Activated naive CD4-positive, alpha-beta T cell treated with anti-CD3 and anti-CD28 coated beads, Interleukin-2, amount 50 U/mL, for 24 hours (primary cell): ENCODE data around the gene PACRG.

Source experiments
- H3K27ac Mint-ChIP-seq: one replicate; pipeline ENCODE4 v1.8.0; 2021; ENCODE audit warnings: mild to moderate bottlenecking, mixed read lengths
- H3K27me3 Mint-ChIP-seq: one replicate; pipeline ENCODE4 v1.8.0; 2021; ENCODE audit warnings: mixed read lengths
- H3K36me3 Mint-ChIP-seq: one replicate; pipeline ENCODE4 v1.8.0; 2021; ENCODE audit warnings: mixed read lengths
- H3K4me1 Mint-ChIP-seq: one replicate; pipeline ENCODE4 v1.8.0; 2021; ENCODE audit warnings: mixed read lengths
- H3K4me3 Mint-ChIP-seq: one replicate; pipeline ENCODE4 v1.8.0; 2021; ENCODE audit warnings: mild to moderate bottlenecking, mixed read lengths
- H3K9me3 Mint-ChIP-seq: one replicate; pipeline ENCODE4 v1.8.0; 2021; ENCODE audit warnings: mixed read lengths

PACRG gene

GRCh38 chr6:163147994-163148393 is 420.2 kb downstream of the PACRG start:
- no peaks in the 10 kb centered on the region for H3K4me1 Mint-ChIP-seq

GRCh38 chr6:163148451-163149278 is 420.9 kb downstream of the PACRG start:
- Mint-ChIP-seq H3K4me3 (no peak overlapping the region), H3K36me3 (no peaks in the 10 kb centered on the region), H3K9me3 (no peaks in the 10 kb centered on the region), H3K4me1 (no peaks in the 10 kb centered on the region), H3K27me3 (peaks cover 10% of the 10 kb centered on the region), H3K27ac (no peak overlapping the region)

More at GRCh38 chr6:163147994-163148393, 420.2 kb downstream of the PACRG start:
- no peaks in the 10 kb centered on the region for H3K9me3 Mint-ChIP-seq
- no peak overlapping the region for H3K27ac Mint-ChIP-seq
- H3K4me3 Mint-ChIP-seq, result no peak overlapping the region
- H3K27me3 Mint-ChIP-seq, result peaks cover 9% of the 10 kb centered on the region
- no peaks in the 10 kb centered on the region for H3K36me3 Mint-ChIP-seq

GRCh38 chr6:163149279-163149848 is 421.6 kb downstream of the PACRG start:
- peaks cover 10% of the 10 kb centered on the region for H3K27me3 Mint-ChIP-seq
- no peaks in the 10 kb centered on the region for H3K9me3 Mint-ChIP-seq
- H3K27ac Mint-ChIP-seq, result no peak overlapping the region
- H3K4me3 Mint-ChIP-seq, result no peak overlapping the region
- no peaks in the 10 kb centered on the region for H3K4me1 Mint-ChIP-seq
- no peaks in the 10 kb centered on the region for H3K36me3 Mint-ChIP-seq

- Mint-ChIP-seq H3K36me3 (no peaks in the 10 kb centered on the region), H3K27ac (no peak overlapping the region)
Measured at GRCh38 chr6:163151212-163151611, 423.4 kb downstream of the PACRG start.

GRCh38 chr6:163152701-163153100 is 424.9 kb downstream of the PACRG start:
- H3K27me3 Mint-ChIP-seq, result peaks cover 10% of the 10 kb centered on the region
- H3K27ac Mint-ChIP-seq, result no peak overlapping the region
- no peaks in the 10 kb centered on the region for H3K9me3 Mint-ChIP-seq
- no peaks in the 10 kb centered on the region for H3K4me1 Mint-ChIP-seq
- H3K4me3 Mint-ChIP-seq, result no peak overlapping the region
- no peaks in the 10 kb centered on the region for H3K36me3 Mint-ChIP-seq

More at GRCh38 chr6:163151212-163151611, 423.4 kb downstream of the PACRG start:
- no peak overlapping the region for H3K4me3 Mint-ChIP-seq
- H3K27me3 Mint-ChIP-seq, result peaks cover 10% of the 10 kb centered on the region
- no peaks in the 10 kb centered on the region for H3K9me3 Mint-ChIP-seq
- H3K4me1 Mint-ChIP-seq, result no peaks in the 10 kb centered on the region

GRCh38 chr6:163159110-163159509 is 431.3 kb downstream of the PACRG start:
- Mint-ChIP-seq H3K4me1 (no peaks in the 10 kb centered on the region), H3K9me3 (no peaks in the 10 kb centered on the region), H3K27ac (no peak overlapping the region), H3K27me3 (peaks cover 2% of the 10 kb centered on the region), H3K36me3 (no peaks in the 10 kb centered on the region), H3K4me3 (no peak overlapping the region)

GRCh38 chr6:163159689-163160088 is 431.9 kb downstream of the PACRG start:
- no peaks in the 10 kb centered on the region for H3K4me1 Mint-ChIP-seq
- H3K27me3 Mint-ChIP-seq, result peaks cover 3% of the 10 kb centered on the region
- H3K4me3 Mint-ChIP-seq, result no peak overlapping the region
- H3K27ac Mint-ChIP-seq, result no peak overlapping the region
- H3K9me3 Mint-ChIP-seq, result no peaks in the 10 kb centered on the region
- H3K36me3 Mint-ChIP-seq, result no peaks in the 10 kb centered on the region

- Mint-ChIP-seq H3K27me3 (peaks cover 3% of the 10 kb centered on the region), H3K4me1 (no peaks in the 10 kb centered on the region), H3K9me3 (no peaks in the 10 kb centered on the region), H3K36me3 (no peaks in the 10 kb centered on the region), H3K4me3 (no peak overlapping the region), H3K27ac (no peak overlapping the region)
Measured at GRCh38 chr6:163162007-163162873, 434.5 kb downstream of the PACRG start.

- H3K4me3 Mint-ChIP-seq, result no peak overlapping the region
- H3K27ac Mint-ChIP-seq, result no peak overlapping the region
- H3K27me3 Mint-ChIP-seq, result peaks cover 3% of the 10 kb centered on the region
- H3K36me3 Mint-ChIP-seq, result no peaks in the 10 kb centered on the region
- no peaks in the 10 kb centered on the region for H3K4me1 Mint-ChIP-seq
- H3K9me3 Mint-ChIP-seq, result no peaks in the 10 kb centered on the region
Measured at GRCh38 chr6:163162874-163163213, 435.1 kb downstream of the PACRG start.

- no peak overlapping the region for H3K4me3 Mint-ChIP-seq
- H3K27me3 Mint-ChIP-seq, result peaks cover 3% of the 10 kb centered on the region
- H3K4me1 Mint-ChIP-seq, result no peaks in the 10 kb centered on the region
- no peaks in the 10 kb centered on the region for H3K9me3 Mint-ChIP-seq
- H3K36me3 Mint-ChIP-seq, result no peaks in the 10 kb centered on the region
- no peak overlapping the region for H3K27ac Mint-ChIP-seq
Measured at GRCh38 chr6:163164175-163164900, 436.6 kb downstream of the PACRG start.

- Mint-ChIP-seq H3K27me3 (peaks cover 3% of the 10 kb centered on the region), H3K27ac (no peak overlapping the region), H3K9me3 (no peaks in the 10 kb centered on the region), H3K4me1 (no peaks in the 10 kb centered on the region), H3K4me3 (no peak overlapping the region), H3K36me3 (no peaks in the 10 kb centered on the region)
Measured at GRCh38 chr6:163165155-163165910, 437.6 kb downstream of the PACRG start.

- Mint-ChIP-seq H3K4me1 (no peaks in the 10 kb centered on the region), H3K9me3 (no peaks in the 10 kb centered on the region), H3K27ac (no peak overlapping the region), H3K27me3 (peaks cover 3% of the 10 kb centered on the region), H3K4me3 (no peak overlapping the region), H3K36me3 (no peaks in the 10 kb centered on the region)
Measured at GRCh38 chr6:163165922-163166321, 438.1 kb downstream of the PACRG start.

- Mint-ChIP-seq H3K27me3 (peaks cover 3% of the 10 kb centered on the region), H3K27ac (no peak overlapping the region), H3K4me1 (no peaks in the 10 kb centered on the region), H3K4me3 (no peak overlapping the region), H3K36me3 (no peaks in the 10 kb centered on the region), H3K9me3 (no peaks in the 10 kb centered on the region)
Measured at GRCh38 chr6:163166507-163166906, 438.7 kb downstream of the PACRG start.

GRCh38 chr6:163169521-163169920 is 441.7 kb downstream of the PACRG start:
- no peaks in the 10 kb centered on the region for H3K4me1 Mint-ChIP-seq
- H3K27me3 Mint-ChIP-seq, result no peaks in the 10 kb centered on the region
- H3K9me3 Mint-ChIP-seq, result no peaks in the 10 kb centered on the region
- H3K27ac Mint-ChIP-seq, result no peak overlapping the region
- no peak overlapping the region for H3K4me3 Mint-ChIP-seq
- H3K36me3 Mint-ChIP-seq, result no peaks in the 10 kb centered on the region
